Caco-2 (cell line): ENCODE measurements around the gene DENND2C. TPM values are rescaled to one million over a fixed set of nuclear protein-coding genes. Genes with fewer than 3 reads are reported as not detected.

Source experiments
- BruUV-seq: library from RNA; stranded (reverse); fragments of 400-500 nt; replicated peaks from 2 replicates; lab custom pipeline; 2021; lab: Mats Ljungman, UMichigan
- CTCF ChIA-PET: fragments of 300-600 bp; sonication (Branson Sonifier 250); formaldehyde crosslinking; loops from one replicate; lab custom pipeline; 2022; ENCODE audit warnings: antibody characterized with exemption; lab: Charles Lee
- POLR2A ChIA-PET: fragments of 300-600 bp; sonication (Branson Sonifier 250); formaldehyde crosslinking; loops from one replicate; lab custom pipeline; 2022; ENCODE audit warnings: antibody characterized with exemption; lab: Charles Lee
- DNase-seq, 2 experiments: peaks; one replicate each; pipeline versions ENCODE4 v3.0.0 to v3.0.0-alpha.2; 2020 to 2022
- H3K27me3 ChIP-seq: replicated peaks from 2 replicates; pipeline ENCODE4 v1.6.0; 2011; ENCODE audit warnings: low read length; ENCODE audit not compliant: control insufficient read depth, insufficient read depth
- H3K36me3 ChIP-seq: 2 replicates; pipeline ENCODE4 v1.5.1; 2011; ENCODE audit warnings: low read length; ENCODE audit not compliant: control insufficient read depth, insufficient read depth
- H3K4me1 ChIP-seq: fragments of 250-450 bp; sonication (Bioruptor Pico); 2 replicates; pipeline ENCODE4 v1.5.1; 2020; ENCODE audit warnings: mild to moderate bottlenecking
- H3K4me3 ChIP-seq: 2 replicates; pipeline ENCODE4 v1.5.1; 2011; ENCODE audit warnings: low read depth, mild to moderate bottlenecking, control low read depth, low read length
- H3K9me3 ChIP-seq: fragments of 250-450 bp; sonication (Bioruptor Pico); 2 replicates; pipeline ENCODE4 v1.5.1; 2020; ENCODE audit warnings: mild to moderate bottlenecking, moderate library complexity
- H3K27ac Mint-ChIP-seq: one replicate; pipeline ENCODE4 v1.8.0; 2022; ENCODE audit warnings: mixed read lengths; ENCODE audit not compliant: unreplicated experiment
- H3K27me3 Mint-ChIP-seq: one replicate; pipeline ENCODE4 v1.8.0; 2022; ENCODE audit warnings: mixed read lengths; ENCODE audit not compliant: insufficient read depth, unreplicated experiment
- H3K36me3 Mint-ChIP-seq: one replicate; pipeline ENCODE4 v1.8.0; 2022; ENCODE audit warnings: mild to moderate bottlenecking, mixed read lengths; ENCODE audit not compliant: insufficient read depth, unreplicated experiment
- H3K4me1 Mint-ChIP-seq: one replicate; pipeline ENCODE4 v1.8.0; 2022; ENCODE audit warnings: low read depth, mixed read lengths; ENCODE audit not compliant: unreplicated experiment
- H3K4me3 Mint-ChIP-seq: one replicate; pipeline ENCODE4 v1.8.0; 2022; ENCODE audit warnings: mild to moderate bottlenecking, moderate library complexity, mixed read lengths; ENCODE audit not compliant: unreplicated experiment
- H3K9me3 Mint-ChIP-seq: one replicate; pipeline ENCODE4 v1.8.0; 2022; ENCODE audit warnings: mixed read lengths; ENCODE audit not compliant: unreplicated experiment
- CTCF ChIP-seq, 2 experiments: fragments of 200-600 bp in 1 of 2; IDR thresholded peaks; 1 replicate in 1 of 2; 2 replicates in 1 of 2; pipeline versions ENCODE4 v1.5.1 to v1.8.0; 2011 to 2022; ENCODE audit warnings: antibody characterized with exemption in 1 of 2, control low read depth in 1 of 2, inconsistent platforms in 1 of 2, low read depth in 1 of 2, low read length in 1 of 2, mild to moderate bottlenecking in 1 of 2, moderate library complexity in 1 of 2; ENCODE audit not compliant: insufficient read depth in 1 of 2, severe bottlenecking in 1 of 2, unreplicated experiment in 1 of 2
- intact Hi-C: fragments of 100-400 bp; cut with micrococcal nuclease; formaldehyde crosslinking; loops from one replicate; pipeline ENCODE4 v1.10.0; 2022; ENCODE audit not compliant: unreplicated experiment
- total RNA-seq: library from RNA; stranded (reverse); gene quantifications from 2 replicates; pipeline ENCODE4 v1.2.3, GENCODE V29; 2022

The DENND2C gene
- total RNA-seq, 1 experiment from 2014 or later, result 1.1 TPM

- no peaks in the 10 kb centered on the region for H3K4me1 ChIP-seq
- H3K27me3 Mint-ChIP-seq, result no peaks in the 10 kb centered on the region
- no peaks in the 10 kb centered on the region for H3K9me3 Mint-ChIP-seq
- H3K9me3 ChIP-seq, result no peaks in the 10 kb centered on the region
- no peaks in the 10 kb centered on the region for H3K36me3 Mint-ChIP-seq
- no TSS peak for BruUV-seq
- POLR2A ChIA-PET, result no interaction called here
- no peak overlapping the region for H3K4me3 Mint-ChIP-seq
- CTCF ChIA-PET, result no interaction called here
- no peak for DNase-seq
- H3K4me1 Mint-ChIP-seq, result no peaks in the 10 kb centered on the region
- intact Hi-C loops, result no loop called here
- no peak for TF ChIP-seq CTCF (IDR thresholded peaks at IDR 0.05; ENCODE audit: insufficient read depth in 1 of 2, low read depth in 1 of 2, low read length in 1 of 2, severe bottlenecking in 1 of 2, unreplicated experiment in 1 of 2)
- H3K36me3 ChIP-seq, result no peaks in the 10 kb centered on the region
- H3K27me3 ChIP-seq, result no peaks in the 10 kb centered on the region
- H3K4me3 ChIP-seq, result no peak overlapping the region
- H3K27ac Mint-ChIP-seq, result no peak overlapping the region
These were observed 81.6 kb downstream of the DENND2C start for GRCh38 chr1:114588196-114588689.

- POLR2A ChIA-PET, result no interaction called here
- Histone ChIP-seq H3K9me3 (no peaks in the 10 kb centered on the region), H3K36me3 (no peaks in the 10 kb centered on the region), H3K4me3 (no peak overlapping the region), H3K27me3 (no peaks in the 10 kb centered on the region), H3K4me1 (no peaks in the 10 kb centered on the region)
- no peak for DNase-seq
- Mint-ChIP-seq H3K36me3 (peaks cover under 1% of the 10 kb centered on the region), H3K4me1 (no peaks in the 10 kb centered on the region), H3K9me3 (no peaks in the 10 kb centered on the region), H3K27ac (no peak overlapping the region), H3K27me3 (no peaks in the 10 kb centered on the region), H3K4me3 (no peak overlapping the region)
- no peak for TF ChIP-seq CTCF (IDR thresholded peaks at IDR 0.05; ENCODE audit: insufficient read depth in 1 of 2, low read depth in 1 of 2, low read length in 1 of 2, severe bottlenecking in 1 of 2, unreplicated experiment in 1 of 2)
- no TSS peak for BruUV-seq
- intact Hi-C loops, result no loop called here
- CTCF ChIA-PET, result no interaction called here
These were observed 82.5 kb downstream of the DENND2C start for GRCh38 chr1:114587203-114587991.

DNA sequence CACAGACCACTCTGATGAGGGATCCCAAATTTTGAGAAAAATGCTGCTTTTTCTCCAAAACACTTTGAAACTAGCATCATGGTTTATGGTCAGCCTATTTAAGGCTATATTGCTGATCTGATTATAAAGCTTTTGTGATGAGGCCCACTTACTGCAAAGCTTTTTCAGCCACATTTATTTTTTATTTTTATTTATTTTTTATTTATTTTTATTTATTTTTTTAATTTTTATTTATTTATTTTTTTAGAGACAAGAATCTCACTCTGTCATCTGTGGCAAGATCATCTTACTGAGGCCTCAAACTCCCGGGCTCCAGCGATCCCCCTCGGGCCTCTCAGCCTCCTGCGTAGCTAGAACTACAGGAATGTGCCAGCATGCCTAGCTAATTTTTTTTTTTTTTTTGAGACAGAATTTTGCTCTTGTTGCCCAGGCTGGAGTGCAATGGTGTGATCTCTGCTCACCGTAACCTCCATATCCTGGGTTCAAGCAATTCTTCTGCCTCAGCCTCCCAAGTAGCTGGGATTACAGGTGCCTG, 83.3 kb downstream of the DENND2C start:
- H3K4me1 ChIP-seq, result 0 out of 2 replicates have a peak, but pooled peaks cover 3% of the 10 kb centered on the region
- TF ChIP-seq CTCF (IDR thresholded peaks at IDR 0.05; ENCODE audit: insufficient read depth in 1 of 2, low read depth in 1 of 2, low read length in 1 of 2, severe bottlenecking in 1 of 2, unreplicated experiment in 1 of 2), result no peak
- Mint-ChIP-seq H3K4me3 (no peak overlapping the region), H3K27me3 (no peaks in the 10 kb centered on the region), H3K9me3 (no peaks in the 10 kb centered on the region), H3K36me3 (peaks cover 9% of the 10 kb centered on the region), H3K27ac (no peak overlapping the region), H3K4me1 (no peaks in the 10 kb centered on the region)
- no peak for DNase-seq
- CTCF ChIA-PET, result no interaction called here
- H3K36me3 ChIP-seq, result no peaks in the 10 kb centered on the region
- H3K9me3 ChIP-seq, result no peaks in the 10 kb centered on the region
- intact Hi-C loops, result no loop called here
- H3K4me3 ChIP-seq, result no peak overlapping the region
- no peaks in the 10 kb centered on the region for H3K27me3 ChIP-seq
- no TSS peak for BruUV-seq
- POLR2A ChIA-PET, result no interaction called here
